Forelimb muscle (tissue), 1 donor: ENCODE data around the gene HERC3. TPM values are rescaled to one million over a fixed set of nuclear protein-coding genes. Genes with fewer than 3 reads are reported as not detected.

Source experiments
- DNase-seq: peaks from one replicate; pipeline ENCODE4 v3.0.0-alpha.2; 2013; ENCODE audit warnings: low read depth
- polyA plus RNA-seq: library from polyadenylated mRNA; unstranded; fragments of 120-200 nt; gene quantifications from one replicate; pipeline ENCODE4 v1.2.1, GENCODE V29; 2013; ENCODE audit not compliant: insufficient read length

HERC3 gene
- polyA plus RNA-seq, 1 donor = 17.4 TPM

DNA sequence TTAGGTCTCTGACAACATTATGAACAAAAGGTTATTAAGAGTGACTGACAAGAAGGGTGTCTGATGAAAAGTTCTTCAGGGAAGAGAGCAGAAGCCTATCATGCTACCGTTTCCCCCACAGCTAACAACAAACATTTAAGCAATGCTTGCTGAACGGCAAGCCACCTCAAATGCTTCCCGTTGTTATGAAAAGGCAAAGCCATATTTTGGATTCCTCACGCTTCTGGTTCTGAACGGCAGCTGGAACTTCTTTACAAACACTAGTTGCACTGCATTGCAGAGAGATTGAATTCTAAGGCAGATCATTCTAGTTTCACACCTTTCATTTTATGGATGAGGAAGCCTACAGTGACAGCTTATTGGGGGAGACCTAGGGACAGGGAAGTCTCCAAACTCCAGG, 153.9 kb downstream of the HERC3 start:
- no peak for DNase-seq

DNA sequence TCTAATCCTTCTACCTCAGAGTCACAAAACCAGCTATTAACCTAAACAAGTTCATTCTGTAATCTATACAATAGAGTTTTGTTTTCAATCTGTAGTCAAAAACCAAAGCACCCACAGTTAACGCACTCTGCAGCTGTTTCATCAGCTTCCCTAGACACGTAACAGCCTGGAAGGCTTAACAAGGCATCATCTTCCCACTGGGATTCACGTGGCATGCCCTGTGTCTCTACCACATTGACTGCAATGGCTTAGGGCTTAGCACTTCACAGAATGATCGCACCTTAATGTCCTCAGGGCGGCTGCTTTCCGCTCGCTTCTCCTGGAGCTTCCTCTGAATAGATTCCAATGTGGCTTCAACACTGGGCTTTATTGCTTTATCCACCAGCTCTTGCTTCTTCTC, 155.1 kb downstream of the HERC3 start:
- DNase-seq = no peak

DNA sequence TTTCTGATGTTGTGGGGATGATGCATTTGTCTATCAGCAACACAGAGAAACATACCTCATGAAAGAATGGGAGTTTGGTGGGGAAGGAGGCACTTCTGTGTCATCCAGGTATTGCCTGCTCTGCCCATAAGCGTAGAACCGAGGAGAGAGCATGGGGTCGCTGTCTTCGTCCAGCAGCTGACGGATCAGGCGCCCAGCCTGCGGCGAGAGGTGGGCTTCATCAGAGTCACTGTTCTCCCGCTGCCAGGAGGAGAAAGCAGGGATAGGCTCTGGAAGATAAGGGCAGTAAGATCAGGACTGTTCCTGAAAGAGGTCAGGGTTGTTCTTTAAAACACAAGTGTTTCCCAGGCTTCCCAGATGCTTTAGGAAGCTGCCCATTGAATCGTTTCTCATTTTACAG, 158.1 kb downstream of the HERC3 start:
- DNase-seq = no peak

DNA sequence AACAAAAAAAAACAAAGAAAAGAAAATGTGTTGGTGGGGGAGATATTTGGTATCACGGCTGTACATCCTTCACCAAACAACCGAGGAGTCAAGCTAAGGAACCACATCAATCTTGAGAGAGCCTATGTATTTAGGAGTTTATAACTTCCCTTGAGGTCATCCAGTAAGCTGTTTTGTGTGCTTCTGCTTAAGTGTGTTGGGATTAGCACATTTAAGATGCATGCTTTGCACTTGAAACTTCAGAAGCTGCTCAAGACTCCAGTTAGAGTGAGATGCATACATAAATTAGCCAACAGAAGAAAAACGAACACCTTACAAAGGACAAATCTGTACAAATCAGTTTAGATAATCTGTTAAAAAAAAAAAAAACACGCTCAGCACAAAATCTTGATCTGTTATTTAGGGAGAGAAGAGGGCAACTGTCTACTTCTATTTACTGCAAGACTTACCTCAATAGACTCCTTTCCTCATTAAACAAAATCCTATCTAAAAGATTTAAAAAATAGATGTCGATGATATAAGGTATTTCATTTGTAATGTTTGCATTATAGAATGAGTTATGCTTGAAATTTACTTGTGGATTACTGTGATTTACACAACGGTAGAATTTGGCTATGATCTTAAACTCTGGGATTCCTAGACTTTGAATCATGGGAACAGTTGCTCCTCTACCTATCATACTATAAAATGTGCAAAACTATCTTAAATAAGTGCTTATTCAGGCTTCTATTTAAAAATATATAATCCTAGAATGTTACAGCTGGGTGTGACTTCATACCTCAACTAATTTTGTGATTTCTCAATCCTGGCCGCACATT, 159.2 kb downstream of the HERC3 start:
- DNase-seq = no peak

DNA sequence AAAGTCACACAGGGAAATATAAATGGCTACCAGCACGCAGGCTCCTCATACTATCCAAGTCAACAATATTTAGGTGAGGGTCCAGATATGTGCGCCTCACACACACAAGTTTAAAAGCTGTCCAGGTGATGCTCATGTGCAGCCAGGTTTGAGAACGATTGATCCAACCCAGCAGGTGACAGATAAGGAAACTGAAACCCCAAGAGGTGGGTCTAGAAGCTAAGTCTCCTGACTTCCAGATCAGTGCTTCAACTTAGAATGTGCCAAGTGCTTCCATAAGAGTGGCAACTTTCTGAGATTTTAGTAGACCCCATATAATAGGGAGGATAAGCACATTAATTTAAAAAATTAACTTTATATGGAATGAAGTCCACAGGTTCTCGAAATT, 159.8 kb downstream of the HERC3 start:
- DNase-seq = no peak

DNA sequence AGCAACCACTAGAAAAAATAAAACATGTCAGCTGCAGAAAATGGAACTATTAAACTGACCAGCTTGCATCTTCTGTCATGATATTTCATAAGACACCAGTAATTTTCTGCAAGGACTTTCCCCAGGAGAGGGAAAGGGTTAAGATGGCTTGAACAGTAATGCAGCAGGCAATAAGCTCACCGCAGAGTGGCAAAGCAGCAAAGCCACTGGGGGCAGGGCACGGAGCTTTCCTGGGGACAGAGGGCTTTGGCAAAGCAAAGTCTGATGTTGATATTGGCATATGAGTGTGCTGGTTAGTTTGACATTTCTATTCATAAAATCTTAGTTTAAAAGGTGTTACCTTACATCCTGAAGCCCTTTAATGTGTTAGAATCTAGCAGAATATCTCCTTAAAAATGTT, 160.5 kb downstream of the HERC3 start:
- no peak for DNase-seq

DNA sequence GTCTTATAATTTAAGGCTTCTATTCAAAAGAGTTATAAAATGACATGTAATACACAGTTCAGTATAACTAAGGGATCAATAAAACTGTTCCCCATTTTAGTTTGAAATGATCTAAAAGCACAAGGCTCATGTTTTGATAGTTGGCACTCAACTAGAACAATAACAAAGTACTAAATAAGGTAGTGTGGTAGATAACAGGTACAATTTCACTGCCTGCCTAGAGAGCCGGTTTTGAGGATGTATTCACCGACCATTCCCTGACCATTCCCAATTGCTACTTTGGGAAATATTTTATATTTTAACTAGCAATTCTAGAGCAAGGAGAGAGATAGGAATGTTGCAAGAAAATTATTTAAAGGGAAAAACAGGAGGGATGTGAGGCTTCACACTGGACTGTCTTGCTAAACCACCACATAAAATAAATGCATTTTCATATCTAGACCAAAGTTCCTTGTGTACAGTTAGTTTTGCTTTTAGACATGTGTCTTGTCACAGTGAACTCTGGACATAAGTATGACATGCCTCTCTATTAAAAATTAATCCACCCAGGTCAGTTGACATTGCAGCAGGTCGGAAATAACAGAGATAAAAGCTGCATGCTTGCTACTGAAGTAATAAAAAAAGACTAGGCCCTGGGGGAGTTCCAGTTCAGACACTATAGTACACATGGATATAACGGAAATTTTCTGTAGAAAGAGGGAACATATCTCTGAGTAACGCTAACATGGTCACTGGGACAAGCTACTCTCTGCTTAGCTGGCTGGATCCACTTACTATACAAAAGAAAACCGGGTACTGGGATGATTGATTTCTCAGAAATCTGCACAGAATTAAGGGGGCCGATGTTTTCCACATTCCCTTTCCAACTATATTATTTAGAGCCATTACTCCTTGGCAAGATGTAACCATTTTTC, 161.6 kb downstream of the HERC3 start:
- no peak for DNase-seq

DNA sequence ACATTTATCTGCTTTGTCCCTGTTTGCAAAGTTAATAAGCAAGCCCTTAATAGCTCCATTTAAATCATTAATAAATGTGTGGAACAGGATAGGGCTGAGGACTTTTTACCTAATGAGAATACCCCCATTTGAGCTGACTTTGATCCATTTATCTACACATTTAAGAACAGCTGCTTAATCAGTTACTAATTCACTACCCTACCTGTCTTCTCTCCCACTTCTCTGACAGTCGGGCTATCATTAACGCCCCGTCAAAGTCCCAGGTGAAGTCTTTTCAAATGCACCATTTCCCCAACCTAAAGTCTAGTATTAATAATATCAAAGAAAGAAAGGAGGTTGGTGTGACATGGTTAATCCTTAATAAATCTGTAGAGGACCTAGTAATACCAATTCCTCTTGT, 162.5 kb downstream of the HERC3 start:
- DNase-seq = no peak

DNA sequence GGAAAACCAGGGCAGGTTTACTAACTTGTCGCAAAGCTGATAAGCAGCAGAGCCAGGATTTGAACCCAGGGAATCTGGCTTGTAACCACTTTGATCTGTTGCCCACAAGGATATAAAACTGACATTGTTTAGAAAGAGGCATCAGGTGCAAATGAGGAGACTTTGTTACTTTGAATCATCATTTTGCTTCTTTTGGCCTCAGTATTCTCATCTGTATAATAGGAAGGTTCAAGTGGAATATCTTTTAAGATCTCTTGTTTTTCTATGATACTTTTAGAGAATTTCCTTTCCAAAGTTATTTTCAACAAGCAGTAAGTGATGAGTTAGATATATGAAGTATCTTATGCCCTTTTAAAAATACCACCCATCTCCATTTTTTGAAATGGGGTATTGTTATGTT, 163.2 kb downstream of the HERC3 start:
- DNase-seq = no peak

DNA sequence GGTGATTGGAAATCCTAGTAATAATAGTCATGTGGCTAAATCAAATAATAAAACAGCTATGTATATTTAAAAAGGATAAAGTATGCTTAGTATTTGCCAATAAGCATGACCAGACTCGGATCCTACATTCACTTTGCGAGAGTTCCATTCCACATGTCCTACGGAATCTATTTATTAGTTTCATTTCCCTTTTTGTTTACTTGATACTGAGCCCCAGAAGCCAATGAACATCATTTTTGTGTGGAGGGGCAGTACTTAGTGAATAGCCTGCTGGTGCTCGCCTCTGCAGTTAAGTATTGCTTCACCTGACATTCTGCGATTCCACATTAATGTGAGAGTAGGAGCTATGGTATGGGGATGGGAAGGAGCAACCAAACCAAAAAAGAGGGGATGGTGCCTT, 163.9 kb downstream of the HERC3 start:
- no peak for DNase-seq

DNA sequence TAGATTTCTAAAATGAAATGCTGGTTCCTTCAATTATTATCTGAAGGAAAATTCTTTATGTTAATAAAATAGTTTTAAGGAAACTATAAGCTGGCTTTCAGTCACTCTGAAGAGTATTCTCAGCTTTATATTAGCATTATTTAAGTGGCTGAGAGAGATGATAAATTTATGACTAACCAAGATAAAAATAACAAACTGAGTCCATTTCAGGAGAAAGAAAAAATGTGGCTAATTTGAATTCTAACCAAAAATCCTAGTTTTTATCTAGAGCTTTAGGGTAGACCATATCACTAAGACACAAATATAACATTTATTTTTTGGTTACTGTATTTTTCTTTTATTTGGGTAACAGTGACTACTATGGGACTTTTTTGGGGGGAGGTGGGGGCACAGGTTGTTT, 164.8 kb downstream of the HERC3 start:
- DNase-seq = no peak

DNA sequence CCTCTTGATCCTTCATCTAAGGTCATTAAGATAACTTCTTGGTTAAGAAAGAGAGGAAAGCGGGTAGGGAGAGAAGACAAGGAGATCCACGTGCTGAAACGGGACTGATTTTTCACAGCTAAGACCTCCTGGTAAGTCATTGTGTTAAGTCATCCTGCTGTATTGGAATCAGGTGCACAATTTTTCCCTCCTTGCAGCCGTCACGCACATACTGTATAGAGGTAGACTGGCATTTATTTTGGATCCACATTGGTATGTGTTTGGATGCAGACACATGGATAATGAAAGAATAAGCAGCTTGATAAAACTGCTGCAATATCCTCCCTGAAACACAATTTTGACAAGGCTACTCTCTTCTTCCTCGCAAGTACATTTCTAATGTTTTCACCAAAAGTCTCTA, 165.5 kb downstream of the HERC3 start:
- DNase-seq = no peak

Other genes starting within 250 kb of the HERC3 start
- gene HERC6, start 213.6 kb upstream of the HERC3 start, polyA plus RNA-seq = 1.4 TPM
- 2.6 TPM for gene HERC5, start 135.4 kb upstream of the HERC3 start, polyA plus RNA-seq
- gene PYURF, start 68.7 kb upstream of the HERC3 start, polyA plus RNA-seq = 69.4 TPM
- gene NAP1L5, start 105.3 kb downstream of the HERC3 start, polyA plus RNA-seq = 6.6 TPM